ENCODE results near the gene RASSF1.
"Not testable (repeated sequence)": the region's sequence is repeated elsewhere in the genome, so short reads cannot be mapped to it uniquely, and the experiment has no call there.

The RASSF1 gene

DNA sequence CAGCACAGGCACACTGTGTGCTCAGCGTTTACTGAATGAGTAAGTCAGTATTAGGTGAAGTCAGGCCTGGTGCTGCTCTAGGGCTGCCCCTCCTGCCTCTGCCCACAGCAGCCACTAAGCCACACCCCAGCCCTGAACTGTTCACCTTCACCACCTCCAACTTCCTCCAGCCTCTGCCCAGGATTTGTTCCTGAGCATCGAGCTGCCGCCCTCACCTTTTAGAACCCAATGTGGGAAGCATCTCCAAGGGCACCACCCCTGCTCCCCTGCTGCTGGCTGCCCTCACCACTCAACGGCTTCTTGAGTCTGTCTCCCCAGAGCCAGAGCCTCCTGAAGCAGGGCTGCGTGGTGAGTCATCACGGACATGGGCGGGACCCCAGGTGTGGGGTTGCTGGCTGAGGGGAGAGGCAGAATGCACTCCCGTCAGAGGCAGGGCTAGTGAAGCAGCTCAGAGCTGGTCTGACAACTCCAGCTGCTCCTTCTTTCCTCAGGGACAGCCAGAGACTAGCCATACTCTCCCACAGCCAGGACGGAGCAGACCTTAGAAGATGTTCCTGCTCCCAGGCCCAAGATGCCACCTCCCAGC lies 23.9 kb downstream of the RASSF1 start:
- no peak overlapping the region for H3K4me3 ChIP-seq (replicated peaks; ENCODE audit: low read depth, low read length)
- DNase-seq (ENCODE audit: extremely low read depth, low read depth) = no peak
- TF ChIP-seq, protein P1, sequence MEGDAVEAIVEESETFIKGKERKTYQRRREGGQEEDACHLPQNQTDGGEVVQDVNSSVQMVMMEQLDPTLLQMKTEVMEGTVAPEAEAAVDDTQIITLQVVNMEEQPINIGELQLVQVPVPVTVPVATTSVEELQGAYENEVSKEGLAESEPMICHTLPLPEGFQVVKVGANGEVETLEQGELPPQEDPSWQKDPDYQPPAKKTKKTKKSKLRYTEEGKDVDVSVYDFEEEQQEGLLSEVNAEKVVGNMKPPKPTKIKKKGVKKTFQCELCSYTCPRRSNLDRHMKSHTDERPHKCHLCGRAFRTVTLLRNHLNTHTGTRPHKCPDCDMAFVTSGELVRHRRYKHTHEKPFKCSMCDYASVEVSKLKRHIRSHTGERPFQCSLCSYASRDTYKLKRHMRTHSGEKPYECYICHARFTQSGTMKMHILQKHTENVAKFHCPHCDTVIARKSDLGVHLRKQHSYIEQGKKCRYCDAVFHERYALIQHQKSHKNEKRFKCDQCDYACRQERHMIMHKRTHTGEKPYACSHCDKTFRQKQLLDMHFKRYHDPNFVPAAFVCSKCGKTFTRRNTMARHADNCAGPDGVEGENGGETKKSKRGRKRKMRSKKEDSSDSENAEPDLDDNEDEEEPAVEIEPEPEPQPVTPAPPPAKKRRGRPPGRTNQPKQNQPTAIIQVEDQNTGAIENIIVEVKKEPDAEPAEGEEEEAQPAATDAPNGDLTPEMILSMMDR (IDR thresholded peaks at IDR 0.05; ENCODE audit: low read depth, low read length, missing control alignments) = no peak

DNA sequence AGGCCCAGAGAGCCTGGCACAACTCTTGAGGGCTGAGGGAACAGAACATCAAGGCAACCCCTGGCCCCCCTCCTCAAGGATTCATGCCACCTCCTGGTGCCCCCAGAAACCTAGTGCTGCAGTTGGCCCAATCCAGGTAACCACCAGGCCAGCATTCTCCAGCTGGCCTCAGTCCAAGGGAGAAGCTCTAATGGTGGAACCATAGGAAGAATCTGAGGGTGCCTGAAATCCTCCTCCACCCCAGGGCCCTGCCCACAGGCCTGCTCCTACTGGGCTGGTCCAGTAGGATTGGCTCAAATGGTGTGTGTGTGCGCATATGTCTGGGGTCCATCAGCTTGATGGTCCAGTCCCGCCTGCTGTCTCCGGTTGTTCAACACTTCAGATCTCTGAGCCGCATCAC lies 25.8 kb downstream of the RASSF1 start:
- no peak overlapping the region for H3K4me3 ChIP-seq (replicated peaks; ENCODE audit: low read depth, low read length)
- no peak for DNase-seq (ENCODE audit: extremely low read depth, low read depth)
- TF ChIP-seq, protein P1 (IDR thresholded peaks at IDR 0.05; ENCODE audit: low read depth, low read length, missing control alignments) = no peak

DNA sequence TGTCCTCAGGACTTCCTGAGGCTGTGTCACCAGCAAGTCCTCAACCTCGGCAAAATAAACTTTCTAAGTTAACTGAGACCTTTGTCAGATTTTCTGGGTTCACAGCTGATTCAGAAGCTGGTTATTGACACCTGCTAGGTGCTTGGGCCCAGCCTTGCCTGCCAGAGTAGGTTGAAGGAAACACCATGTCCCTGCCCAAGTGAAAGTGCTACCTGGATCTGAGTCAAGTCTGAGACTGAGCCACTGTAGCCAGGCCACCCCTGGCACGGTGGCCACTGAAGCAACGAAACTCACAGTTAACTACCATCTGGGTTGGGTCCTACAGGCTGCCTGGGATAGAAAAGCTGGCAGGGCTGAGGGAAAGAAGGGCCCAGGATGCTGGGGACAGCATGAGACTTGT lies 26.3 kb downstream of the RASSF1 start:
- H3K4me3 ChIP-seq (replicated peaks; ENCODE audit: low read depth, low read length) = no peak overlapping the region
- TF ChIP-seq, protein P1 (IDR thresholded peaks at IDR 0.05; ENCODE audit: low read depth, low read length, missing control alignments) = no peak
- no peak for DNase-seq (ENCODE audit: extremely low read depth, low read depth)

DNA sequence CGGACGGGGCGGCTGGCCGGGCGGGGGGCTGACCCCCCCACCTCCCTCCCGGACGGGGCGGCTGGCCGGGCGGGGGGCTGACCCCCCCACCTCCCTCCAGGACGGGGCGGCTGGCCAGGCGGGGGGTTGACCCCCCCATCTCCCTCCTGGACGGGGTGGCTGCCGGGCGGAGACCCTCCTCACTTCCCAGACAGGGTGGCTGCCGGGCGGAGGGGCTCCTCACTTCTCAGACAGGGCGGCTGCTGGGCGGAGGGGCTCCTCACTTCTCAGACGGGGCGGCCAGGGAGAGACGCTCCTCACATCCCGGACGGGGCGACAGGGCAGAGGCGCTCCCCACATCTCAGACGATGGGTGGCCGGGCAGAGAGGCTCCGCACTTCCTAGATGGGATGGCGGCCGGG lies 28.6 kb downstream of the RASSF1 start:
- H3K4me3 ChIP-seq (replicated peaks; ENCODE audit: low read depth, low read length); DNase-seq (ENCODE audit: extremely low read depth, low read depth): not testable (repeated sequence)

DNA sequence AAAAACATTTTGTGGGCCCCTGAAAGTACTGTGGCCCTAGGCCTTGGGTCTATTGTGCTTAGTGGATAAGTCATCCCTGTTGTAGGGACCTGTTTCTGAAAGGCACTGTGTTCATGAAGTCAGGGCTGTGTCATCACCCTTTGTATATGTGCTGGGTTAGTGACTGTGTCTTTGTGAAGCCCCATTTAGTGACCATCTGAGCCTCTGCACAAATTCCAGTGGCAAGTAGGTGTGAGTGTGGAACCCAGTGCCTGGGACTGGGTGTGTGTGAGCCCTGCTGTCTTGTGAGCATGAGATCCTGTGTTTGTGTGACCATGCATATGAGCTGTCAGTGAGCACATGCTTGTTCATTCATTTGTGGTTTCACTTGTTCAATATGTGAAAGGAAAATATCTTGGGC lies 36.0 kb downstream of the RASSF1 start:
- no peak for DNase-seq (ENCODE audit: extremely low read depth, low read depth)
- H3K4me3 ChIP-seq (replicated peaks; ENCODE audit: low read depth, low read length) = no peak overlapping the region
- TF ChIP-seq, protein P1 (IDR thresholded peaks at IDR 0.05; ENCODE audit: low read depth, low read length, missing control alignments) = no peak

DNA sequence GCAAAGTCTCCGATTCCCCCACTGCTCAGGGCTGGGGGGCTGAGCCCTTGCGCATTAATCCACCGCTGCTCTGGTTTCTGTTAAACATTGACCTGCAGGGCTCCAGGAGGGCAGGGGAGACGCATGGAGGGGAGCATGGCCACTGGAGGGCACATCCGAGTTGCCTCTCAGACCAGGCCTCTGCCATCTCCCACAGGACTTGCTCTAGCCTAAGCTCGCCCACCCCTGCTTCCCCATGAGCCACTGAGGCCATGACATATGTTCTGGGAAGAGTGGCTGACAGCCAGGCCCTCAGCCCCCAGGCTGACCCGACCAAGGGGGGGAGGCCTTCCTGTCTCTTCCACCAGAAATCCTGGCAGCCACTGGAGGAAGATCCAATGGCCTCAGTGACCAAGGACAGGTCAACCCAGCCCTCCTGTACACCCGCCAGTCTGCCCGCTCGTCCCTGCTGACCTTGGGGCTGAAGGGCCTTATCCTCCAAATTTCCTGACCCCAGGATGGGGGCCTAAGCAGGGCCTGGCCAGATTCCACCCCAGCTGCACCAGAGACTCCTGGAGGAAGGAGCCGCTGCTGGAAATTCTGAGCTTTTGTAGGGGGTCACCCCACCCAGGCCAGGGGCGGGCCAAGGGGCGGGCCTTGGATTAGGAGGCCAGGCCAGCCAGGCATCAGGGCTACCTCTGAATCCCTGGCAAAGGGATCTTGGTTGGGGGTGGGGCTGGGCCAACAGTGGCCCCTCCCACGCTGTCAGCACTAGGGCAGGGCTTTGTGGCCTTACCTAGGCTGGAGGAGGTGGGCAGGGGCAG lies 37.4 kb downstream of the RASSF1 start, which contains the start of gene HYAL1:
Gene HYAL1, minus strand, starts transcription at position 562 of the 803 bp plus-strand sequence. CDS start 618 bp downstream, outside the sequence.
- H3K4me3 ChIP-seq (replicated peaks; ENCODE audit: low read depth, low read length) = no peak within 1 kb of the TSS
- TF ChIP-seq, protein P1 (IDR thresholded peaks at IDR 0.05; ENCODE audit: low read depth, low read length, missing control alignments) = peak; percentile 17
- DNase-seq (ENCODE audit: extremely low read depth, low read depth) = no peak
